ENCODE results near the gene PDHX. TPM values are rescaled to one million over a fixed set of nuclear protein-coding genes. Genes with fewer than 3 reads are reported as not detected.
A peak's percentile ranks its signal among the peaks of the same experiment; 100 is the strongest.

The PDHX gene
- 10 to 100 TPM; 21.3 to 31.3 (median 28.8) TPM for total RNA-seq
- long read RNA-seq, transcript PDHX-201 (11 exons, 2,389 nt), result major isoform, 9 of 9 reads
- long read RNA-seq, partial matches to known transcripts, result 0 of 9 reads
- long read RNA-seq, other reads (novel, unspliced or antisense), result 0 of 9 reads

DNA sequence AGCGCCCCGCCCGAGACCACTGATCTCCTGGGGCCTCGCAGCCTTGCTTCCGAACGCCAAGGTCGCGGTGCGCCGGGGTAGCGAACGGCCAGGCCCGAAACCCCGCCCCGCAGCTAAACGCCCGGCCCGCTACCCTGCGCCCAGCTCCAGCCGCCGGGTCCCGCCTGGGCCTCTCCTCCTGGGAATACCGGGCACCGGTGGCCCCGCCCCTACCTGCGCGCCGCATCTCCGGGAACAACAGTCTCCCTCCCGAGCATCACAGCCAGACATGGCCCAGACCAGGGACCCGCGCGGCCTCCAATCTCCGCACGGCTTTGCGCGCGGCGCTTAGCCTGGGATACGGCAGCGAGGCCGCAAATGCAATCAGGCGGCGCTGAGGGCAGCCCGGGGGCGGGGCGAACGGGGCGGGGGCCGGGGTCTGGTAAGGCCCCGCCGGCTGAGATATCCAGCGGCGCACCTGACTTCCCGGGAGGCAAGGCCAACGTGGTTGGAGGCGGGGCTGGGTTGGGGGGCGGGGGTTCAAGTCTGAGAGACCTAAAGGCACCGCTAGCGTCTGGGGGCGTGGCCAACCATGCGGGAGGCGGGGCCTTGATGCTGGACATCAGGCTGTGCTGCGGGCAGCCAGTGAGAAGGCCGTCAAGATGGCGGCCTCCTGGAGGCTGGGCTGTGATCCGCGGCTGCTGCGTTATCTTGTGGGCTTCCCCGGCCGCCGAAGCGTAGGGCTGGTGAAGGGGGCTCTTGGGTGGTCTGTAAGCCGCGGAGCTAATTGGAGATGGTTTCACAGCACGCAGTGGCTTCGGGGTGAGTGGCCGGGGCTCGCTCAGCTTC is at the start of gene PDHX, which contains the start of gene APIP:
Gene PDHX, plus strand, starts transcription at position 604 of the 828 bp plus-strand sequence. Its CDS starts 38 bp downstream, at position 642.
Gene APIP, minus strand, starts transcription at position 365 of the 828 bp plus-strand sequence. Its CDS starts 95 bp downstream, at position 270.
- H3K4me1 ChIP-seq, result peaks cover 0 to 20% (median 9%) of the 10 kb centered on the region in 4 donors
- 0% methylated on average over 29 of the region's 79 CpGs for WGBS (ENCODE audit: insufficient coverage, low coverage, low lambda C conversion rate, missing lambda C conversion rate)
- peak; percentile 92 to 96 (median 94) for ATAC-seq

DNA sequence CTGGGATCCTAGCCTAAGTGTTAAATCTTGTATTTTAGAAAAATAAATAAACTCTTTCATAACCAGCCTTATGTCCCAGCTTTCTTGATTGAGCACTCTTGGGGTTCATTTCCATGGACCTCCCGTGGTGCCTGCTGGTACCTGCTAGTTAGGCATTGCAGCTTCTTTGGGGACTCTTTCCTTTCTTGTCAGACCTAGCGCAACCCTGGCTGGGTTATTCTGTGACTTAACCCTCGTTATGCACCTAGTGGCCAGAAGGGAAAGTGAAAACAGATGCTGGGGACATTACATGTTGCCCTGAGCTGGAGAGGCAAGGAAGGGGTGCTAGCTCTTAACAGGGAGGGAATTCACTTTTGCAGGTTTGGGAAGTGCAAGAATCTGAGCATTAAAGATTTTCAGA is 47.0 kb upstream of the PDHX start:
- Histone ChIP-seq H3K4me1 (peaks cover 0 to 7% (median 0%) of the 10 kb centered on the region in 4 donors), H3K4me3 (no peak overlapping the region), H3K27me3 (no peaks in the 10 kb centered on the region), H3K27ac (no peak overlapping the region), H3K36me3 (no peaks in the 10 kb centered on the region), H3K9me3 (no peaks in the 10 kb centered on the region)
- ATAC-seq (no peak), DNase-seq (no peak)
- intact Hi-C loops (cut with DNase I), result no loop called here
- no peak for TF ChIP-seq POLR2A (IDR thresholded peaks at IDR 0.05)
- 71% methylated on average over 3 of the region's 3 CpGs for WGBS (ENCODE audit: insufficient coverage, low coverage, low lambda C conversion rate, missing lambda C conversion rate)

More for the DNA sequence above, at the start of gene PDHX, which contains the start of gene APIP:
- Histone ChIP-seq H3K4me3 (peak within 1 kb of the TSS; percentile 50 to 97 (median 81)), H3K9me3 (no peaks in the 10 kb centered on the region), H3K27me3 (no peaks in the 10 kb centered on the region), H3K36me3 (no peaks in the 10 kb centered on the region), H3K27ac (peak within 1 kb of the TSS; percentile 90 to 97 (median 93))
- peak; percentile 94 for TF ChIP-seq POLR2A (IDR thresholded peaks at IDR 0.05)
- TF ChIP-seq, protein P1, sequence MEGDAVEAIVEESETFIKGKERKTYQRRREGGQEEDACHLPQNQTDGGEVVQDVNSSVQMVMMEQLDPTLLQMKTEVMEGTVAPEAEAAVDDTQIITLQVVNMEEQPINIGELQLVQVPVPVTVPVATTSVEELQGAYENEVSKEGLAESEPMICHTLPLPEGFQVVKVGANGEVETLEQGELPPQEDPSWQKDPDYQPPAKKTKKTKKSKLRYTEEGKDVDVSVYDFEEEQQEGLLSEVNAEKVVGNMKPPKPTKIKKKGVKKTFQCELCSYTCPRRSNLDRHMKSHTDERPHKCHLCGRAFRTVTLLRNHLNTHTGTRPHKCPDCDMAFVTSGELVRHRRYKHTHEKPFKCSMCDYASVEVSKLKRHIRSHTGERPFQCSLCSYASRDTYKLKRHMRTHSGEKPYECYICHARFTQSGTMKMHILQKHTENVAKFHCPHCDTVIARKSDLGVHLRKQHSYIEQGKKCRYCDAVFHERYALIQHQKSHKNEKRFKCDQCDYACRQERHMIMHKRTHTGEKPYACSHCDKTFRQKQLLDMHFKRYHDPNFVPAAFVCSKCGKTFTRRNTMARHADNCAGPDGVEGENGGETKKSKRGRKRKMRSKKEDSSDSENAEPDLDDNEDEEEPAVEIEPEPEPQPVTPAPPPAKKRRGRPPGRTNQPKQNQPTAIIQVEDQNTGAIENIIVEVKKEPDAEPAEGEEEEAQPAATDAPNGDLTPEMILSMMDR (IDR thresholded peaks at IDR 0.05), result no peak
- intact Hi-C loops (cut with DNase I), result no loop called here
- DNase-seq, result peak; percentile 99 to 100 (median 100)

DNA sequence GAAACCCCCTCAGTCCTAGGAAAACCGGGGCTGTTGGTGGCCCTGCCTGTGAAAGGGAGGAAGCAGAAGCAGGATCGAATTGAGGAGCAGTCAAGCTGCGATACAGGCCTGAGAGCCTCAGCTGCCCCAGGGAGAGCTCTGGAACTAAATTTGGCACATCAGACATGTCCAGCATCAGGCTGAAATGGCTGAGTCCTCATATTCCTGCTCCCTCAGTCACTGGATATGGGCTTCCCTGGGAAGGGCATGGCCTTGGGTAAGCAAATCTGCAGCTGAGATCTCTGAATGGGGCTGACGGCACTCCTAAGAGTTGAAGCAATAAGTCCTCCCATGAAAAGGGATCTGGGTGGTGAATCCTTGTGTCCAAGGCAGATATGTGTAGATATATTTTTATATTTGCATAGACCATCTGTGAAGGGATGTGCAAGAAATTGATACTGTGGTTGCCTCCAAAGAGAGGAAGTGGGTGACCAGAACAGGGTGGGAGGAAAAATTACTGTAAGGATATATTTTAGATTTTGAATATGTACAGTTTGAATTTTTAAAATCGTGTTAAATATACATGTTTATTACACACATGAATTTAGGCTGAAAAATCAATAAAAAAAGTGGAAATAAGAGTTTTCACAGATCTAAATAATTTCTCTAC is 45.7 kb upstream of the PDHX start:
- TF ChIP-seq, protein P1 (IDR thresholded peaks at IDR 0.05), result no peak
- TF ChIP-seq POLR2A (IDR thresholded peaks at IDR 0.05), result no peak
- ATAC-seq (no peak), DNase-seq (no peak)
- H3K27ac ChIP-seq, result no peak overlapping the region
- peaks cover 0 to 7% (median 0%) of the 10 kb centered on the region in 4 donors for H3K4me1 ChIP-seq
- H3K36me3 ChIP-seq, result no peaks in the 10 kb centered on the region
- no peak overlapping the region for H3K4me3 ChIP-seq
- no peaks in the 10 kb centered on the region for H3K27me3 ChIP-seq
- no peaks in the 10 kb centered on the region for H3K9me3 ChIP-seq
- intact Hi-C loops (cut with DNase I), result no loop called here
- 85% methylated on average over 3 of the region's 5 CpGs for WGBS (ENCODE audit: insufficient coverage, low coverage, low lambda C conversion rate, missing lambda C conversion rate)

DNA sequence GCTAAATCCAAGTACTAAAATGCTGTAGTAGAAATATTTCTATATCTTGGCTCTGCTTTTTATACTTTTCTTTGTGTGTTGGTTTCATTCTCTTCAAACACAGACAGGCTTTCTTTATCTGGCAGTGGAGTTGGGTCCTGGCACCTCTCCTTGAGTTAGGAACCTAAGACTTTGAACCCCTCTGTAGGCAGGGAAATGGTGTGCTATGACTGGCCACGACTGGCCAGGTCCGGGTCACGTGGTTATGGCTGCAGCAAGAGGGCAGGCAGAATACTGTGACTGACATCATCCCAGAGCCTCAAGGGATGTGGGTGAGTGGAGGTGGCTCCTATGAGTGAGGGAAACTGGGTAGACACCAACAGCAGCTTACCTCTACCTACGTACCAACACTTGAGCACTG is 42.2 kb upstream of the PDHX start:
- no peaks in the 10 kb centered on the region for H3K36me3 ChIP-seq
- 56% methylated on average over 4 of the region's 4 CpGs for whole genome bisulfite sequencing (ENCODE audit: insufficient coverage, low coverage, low lambda C conversion rate, missing lambda C conversion rate)
- no peaks in the 10 kb centered on the region for H3K27me3 ChIP-seq
- H3K4me1 ChIP-seq, result peaks cover 0 to 7% (median 0%) of the 10 kb centered on the region in 4 donors
- ATAC-seq (peak; percentile 58 to 90 (median 72)), DNase-seq (peak in 2 of 3 donors; percentile 63 to 65)
- H3K27ac ChIP-seq, result no peak overlapping the region
- TF ChIP-seq, protein P1 (IDR thresholded peaks at IDR 0.05), result no peak
- TF ChIP-seq POLR2A (IDR thresholded peaks at IDR 0.05), result no peak
- no peak overlapping the region for H3K4me3 ChIP-seq
- no peaks in the 10 kb centered on the region for H3K9me3 ChIP-seq
- intact Hi-C loops (cut with DNase I), result no loop called here

All from right lobe of liver (tissue), 6 donors.